GM21717 (cell line): Measurements from ENCODE around the gene VOPP1.
"Not testable (repeated sequence)": the region's sequence is repeated elsewhere in the genome, so short reads cannot be mapped to it uniquely, and the experiment has no call there.

Experiments used
- ATAC-seq: cut with Tn5 transposase; IDR thresholded peaks from one replicate; pipeline ENCODE4 v1.9.1; 2021; ENCODE audit warnings: mild to moderate bottlenecking, moderate library complexity; ENCODE audit not compliant: unreplicated experiment

The VOPP1 gene

GRCh38 chr7:55513868-55514267, 58.4 kb downstream of the VOPP1 start:
- ATAC-seq: no peak

GRCh38 chr7:55512635-55513191, 59.6 kb downstream of the VOPP1 start:
- ATAC-seq: no peak

- no peak for ATAC-seq
These were observed 61.7 kb downstream of the VOPP1 start for GRCh38 chr7:55510621-55511020.

- not testable (repeated sequence) for ATAC-seq
These were observed 62.1 kb downstream of the VOPP1 start for GRCh38 chr7:55510206-55510605.

- peak; percentile 22 for ATAC-seq
These were observed 63.0 kb downstream of the VOPP1 start for GRCh38 chr7:55509322-55509721.

GRCh38 chr7:55508221-55509011, 63.9 kb downstream of the VOPP1 start:
- ATAC-seq: peak; percentile 84

- ATAC-seq: no peak
These were observed 64.6 kb downstream of the VOPP1 start for GRCh38 chr7:55507743-55508142.

- no peak for ATAC-seq
These were observed 67.2 kb downstream of the VOPP1 start for GRCh38 chr7:55504967-55505658.

GRCh38 chr7:55504093-55504859, 68.0 kb downstream of the VOPP1 start:
- no peak for ATAC-seq

GRCh38 chr7:55502858-55503440, 69.4 kb downstream of the VOPP1 start:
- no peak for ATAC-seq

GRCh38 chr7:55502124-55502857, 70.0 kb downstream of the VOPP1 start:
- ATAC-seq: no peak

- ATAC-seq: no peak
These were observed 70.7 kb downstream of the VOPP1 start for GRCh38 chr7:55501611-55502010.

GRCh38 chr7:55500117-55500756, 72.1 kb downstream of the VOPP1 start:
- no peak for ATAC-seq

- no peak for ATAC-seq
These were observed 72.7 kb downstream of the VOPP1 start for GRCh38 chr7:55499591-55499990.

GRCh38 chr7:55498770-55499169, 73.5 kb downstream of the VOPP1 start:
- no peak for ATAC-seq

GRCh38 chr7:55498142-55498541, 74.2 kb downstream of the VOPP1 start:
- no peak for ATAC-seq

GRCh38 chr7:55497521-55497920, 74.8 kb downstream of the VOPP1 start:
- no peak for ATAC-seq

GRCh38 chr7:55496906-55497305, 75.4 kb downstream of the VOPP1 start:
- ATAC-seq: no peak

- no peak for ATAC-seq
These were observed 77.4 kb downstream of the VOPP1 start for GRCh38 chr7:55494951-55495350.

GRCh38 chr7:55493408-55493807, 78.9 kb downstream of the VOPP1 start:
- no peak for ATAC-seq
